ENCODE results near the gene TPST2.

The TPST2 gene

GRCh38 chr22:26481694-26482093 lies 108.2 kb downstream of the TPST2 start:
- no peak for TF ChIP-seq CTCF (IDR thresholded peaks at IDR 0.05; ENCODE audit: low read depth, low read length)
- DNase-seq (ENCODE audit: extremely low read depth, low read depth) = no peak

GRCh38 chr22:26481112-26481693 lies 108.7 kb downstream of the TPST2 start:
- DNase-seq (ENCODE audit: extremely low read depth, low read depth) = no peak
- no peak for TF ChIP-seq CTCF (IDR thresholded peaks at IDR 0.05; ENCODE audit: low read depth, low read length)

GRCh38 chr22:26480611-26480932 lies 109.4 kb downstream of the TPST2 start:
- no peak for TF ChIP-seq CTCF (IDR thresholded peaks at IDR 0.05; ENCODE audit: low read depth, low read length)
- no peak for DNase-seq (ENCODE audit: extremely low read depth, low read depth)

GRCh38 chr22:26479792-26480610 lies 109.9 kb downstream of the TPST2 start:
- no peak for DNase-seq (ENCODE audit: extremely low read depth, low read depth)
- no peak for TF ChIP-seq CTCF (IDR thresholded peaks at IDR 0.05; ENCODE audit: low read depth, low read length)

- TF ChIP-seq CTCF (IDR thresholded peaks at IDR 0.05; ENCODE audit: low read depth, low read length) = no peak
- DNase-seq (ENCODE audit: extremely low read depth, low read depth) = no peak
Observed at GRCh38 chr22:26479043-26479791, 110.7 kb downstream of the TPST2 start.

- DNase-seq (ENCODE audit: extremely low read depth, low read depth) = no peak
- no peak for TF ChIP-seq CTCF (IDR thresholded peaks at IDR 0.05; ENCODE audit: low read depth, low read length)
Observed at GRCh38 chr22:26477341-26477731, 112.6 kb downstream of the TPST2 start.
